NOMO-1 treated with dmso at 0.1 percent for 144 hours (cell line): Measurements from ENCODE around the gene FILIP1.

Source experiments
- DNase-seq: peaks from one replicate; lab custom pipeline; 2025; ENCODE audit not compliant: unreplicated experiment; lab: John Stamatoyannopoulos, UW

The FILIP1 gene

GRCh38 chr6:75348882-75349261 is 144.7 kb downstream of the FILIP1 start:
- DNase-seq = no peak

GRCh38 chr6:75347898-75348610 is 145.5 kb downstream of the FILIP1 start:
- no peak for DNase-seq

- DNase-seq = no peak
Observed at GRCh38 chr6:75345413-75345812, 148.2 kb downstream of the FILIP1 start.

- DNase-seq = no peak
Observed at GRCh38 chr6:75344455-75344854, 149.1 kb downstream of the FILIP1 start.

- no peak for DNase-seq
Observed at GRCh38 chr6:75344021-75344420, 149.6 kb downstream of the FILIP1 start.

- no peak for DNase-seq
Observed at GRCh38 chr6:75337835-75338580, 155.6 kb downstream of the FILIP1 start.

GRCh38 chr6:75334266-75335040 is 159.1 kb downstream of the FILIP1 start:
- DNase-seq = no peak

- no peak for DNase-seq
Observed at GRCh38 chr6:75333676-75334200, 159.9 kb downstream of the FILIP1 start.

GRCh38 chr6:75331151-75331550 is 162.4 kb downstream of the FILIP1 start:
- DNase-seq = no peak

GRCh38 chr6:75329703-75330102 is 163.9 kb downstream of the FILIP1 start:
- no peak for DNase-seq

- no peak for DNase-seq
Observed at GRCh38 chr6:75327807-75328206, 165.8 kb downstream of the FILIP1 start.

- DNase-seq = no peak
Observed at GRCh38 chr6:75326557-75327258, 166.9 kb downstream of the FILIP1 start.

GRCh38 chr6:75318900-75319299 is 174.7 kb downstream of the FILIP1 start:
- DNase-seq = no peak

- no peak for DNase-seq
Observed at GRCh38 chr6:75317503-75318206, 175.9 kb downstream of the FILIP1 start.

GRCh38 chr6:75315978-75316377 is 177.6 kb downstream of the FILIP1 start:
- no peak for DNase-seq

- no peak for DNase-seq
Observed at GRCh38 chr6:75308250-75308988, 185.2 kb downstream of the FILIP1 start.

GRCh38 chr6:75307364-75308004 is 186.1 kb downstream of the FILIP1 start:
- DNase-seq = no peak

GRCh38 chr6:75306064-75306463 is 187.5 kb downstream of the FILIP1 start:
- DNase-seq = no peak

GRCh38 chr6:75305573-75305972 is 188.0 kb downstream of the FILIP1 start:
- no peak for DNase-seq
